Lung (tissue), 12 donors: Measurements from ENCODE around the gene TUBB4B. TPM values are rescaled to one million over a fixed set of nuclear protein-coding genes. Genes with fewer than 3 reads are reported as not detected.
A peak's percentile ranks its signal among the peaks of the same experiment; 100 is the strongest.

Experiments used
- ATAC-seq: fragments of 200-7000 bp; cut with Tn5 transposase; one replicate; pipeline ENCODE4 v1.9.1; 2020; ENCODE audit warnings: moderate number of reproducible peaks; ENCODE audit not compliant: insufficient read depth, low FRiP score
- DNase-seq, 3 donors: peaks; one replicate each; pipeline ENCODE4 v3.0.0-alpha.2; 2013 to 2017
- H3K27ac ChIP-seq, 2 donors: one replicate each; pipeline ENCODE4 v1.5.1; 2013; ENCODE audit warnings: mild to moderate bottlenecking in 2 of 2, moderate library complexity in 2 of 2, control low read depth in 1 of 2, inconsistent platforms in 1 of 2, low read depth in 1 of 2, low read length in 1 of 2
- H3K27me3 ChIP-seq, 3 donors: one replicate each; pipeline ENCODE4 v1.5.1; 2013; ENCODE audit warnings: low read length in 2 of 3; ENCODE audit not compliant: control insufficient read depth in 3 of 3, insufficient read depth in 3 of 3
- H3K36me3 ChIP-seq, 4 donors: one replicate each; pipeline ENCODE4 v1.5.1; 2013; ENCODE audit warnings: low read length in 4 of 4, mild to moderate bottlenecking in 1 of 4, moderate library complexity in 1 of 4; ENCODE audit not compliant: control insufficient read depth in 4 of 4, insufficient read depth in 4 of 4
- H3K4me1 ChIP-seq, 5 donors: one replicate each; pipeline ENCODE4 v1.5.1; 2013; ENCODE audit warnings: low read length in 5 of 5, mild to moderate bottlenecking in 2 of 5, moderate library complexity in 1 of 5; ENCODE audit not compliant: control insufficient read depth in 5 of 5, insufficient read depth in 5 of 5
- H3K4me3 ChIP-seq: one replicate; pipeline ENCODE4 v1.5.1; 2013; ENCODE audit warnings: mild to moderate bottlenecking, control low read depth, moderate library complexity
- H3K9ac ChIP-seq, 2 donors: one replicate each; pipeline ENCODE4 v1.5.1; 2013; ENCODE audit warnings: low read length in 2 of 2, control low read depth in 1 of 2; ENCODE audit not compliant: insufficient read depth in 1 of 2
- H3K9me3 ChIP-seq, 4 donors: one replicate each; pipeline ENCODE4 v1.5.1; 2013; ENCODE audit warnings: low read length in 3 of 4, mild to moderate bottlenecking in 1 of 4, moderate library complexity in 1 of 4; ENCODE audit not compliant: control insufficient read depth in 4 of 4, insufficient read depth in 3 of 4
- WGBS, 2 donors: extraction: QIAGEN DNeasy Blood & Tissue Kit; methylation state at CpG; one replicate each; pipeline ENCODE4 v1.1.7; 2013; 5-methylcytosine and 5-hydroxymethylcytosine counted together
- polyA plus RNA-seq, 2 donors: library from polyadenylated mRNA; stranded (reverse); fragments of 200-250 nt; gene quantifications; one replicate each; pipeline ENCODE4 v1.2.1, GENCODE V29; 2013
- total RNA-seq, 2 donors: library from RNA; depleted of rRNA in 1 of 2; stranded (reverse); fragments of >200 nt in 1 of 2; gene quantifications; one replicate each; pipeline ENCODE4 v1.2.1, GENCODE V29; 2014 to 2021
- TF ChIP-seq, protein P1 (sequence below): IDR thresholded peaks from 2 replicates; pipeline ENCODE4 v1.5.1; 2012; ENCODE audit warnings: mild to moderate bottlenecking; ENCODE audit errors: control extremely low read depth, extremely low read depth
- donor health status: control.
- donor health status: control.
- donor health status: Bipolar disorder and iron deficiency.
- donor health status: healthy.
- donor health status: DM: yes; HTN: yes; CAD: no.

TUBB4B gene
- total and polyA plus RNA-seq, 4 donors: 163 to 505 (median 332) TPM

- H3K9ac ChIP-seq: no peak overlapping the region
- no peak overlapping the region for H3K27ac ChIP-seq
- H3K4me1 ChIP-seq: peaks cover 0 to 23% (median 8%) of the 10 kb centered on the region in 5 donors
Observed at GRCh38 chr9:137243626-137244485, 2.8 kb downstream of the TUBB4B start.

GRCh38 chr9:137244486-137245449 lies 3.7 kb downstream of the TUBB4B start:
- 82% methylated on average over 36 of the region's 36 CpGs for WGBS, 2 donors
- H3K4me3 ChIP-seq: no peak overlapping the region
- H3K27me3 ChIP-seq: no peaks in the 10 kb centered on the region

More at GRCh38 chr9:137243626-137244485, 2.8 kb downstream of the TUBB4B start:
- Histone ChIP-seq H3K36me3 (peaks cover 0 to 20% (median 12%) of the 10 kb centered on the region in 4 donors), H3K27me3 (no peaks in the 10 kb centered on the region), H3K4me3 (peak overlapping the region; percentile 0), H3K9me3 (no peaks in the 10 kb centered on the region)
- WGBS, 2 donors: 71 to 78% methylated on average over 15 of the region's 15 CpGs
- DNase-seq: no peak
- TF ChIP-seq, protein P1, sequence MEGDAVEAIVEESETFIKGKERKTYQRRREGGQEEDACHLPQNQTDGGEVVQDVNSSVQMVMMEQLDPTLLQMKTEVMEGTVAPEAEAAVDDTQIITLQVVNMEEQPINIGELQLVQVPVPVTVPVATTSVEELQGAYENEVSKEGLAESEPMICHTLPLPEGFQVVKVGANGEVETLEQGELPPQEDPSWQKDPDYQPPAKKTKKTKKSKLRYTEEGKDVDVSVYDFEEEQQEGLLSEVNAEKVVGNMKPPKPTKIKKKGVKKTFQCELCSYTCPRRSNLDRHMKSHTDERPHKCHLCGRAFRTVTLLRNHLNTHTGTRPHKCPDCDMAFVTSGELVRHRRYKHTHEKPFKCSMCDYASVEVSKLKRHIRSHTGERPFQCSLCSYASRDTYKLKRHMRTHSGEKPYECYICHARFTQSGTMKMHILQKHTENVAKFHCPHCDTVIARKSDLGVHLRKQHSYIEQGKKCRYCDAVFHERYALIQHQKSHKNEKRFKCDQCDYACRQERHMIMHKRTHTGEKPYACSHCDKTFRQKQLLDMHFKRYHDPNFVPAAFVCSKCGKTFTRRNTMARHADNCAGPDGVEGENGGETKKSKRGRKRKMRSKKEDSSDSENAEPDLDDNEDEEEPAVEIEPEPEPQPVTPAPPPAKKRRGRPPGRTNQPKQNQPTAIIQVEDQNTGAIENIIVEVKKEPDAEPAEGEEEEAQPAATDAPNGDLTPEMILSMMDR: no peak
- no peak for ATAC-seq

GRCh38 chr9:137245450-137246421 lies 4.6 kb downstream of the TUBB4B start:
- DNase-seq: no peak
- H3K36me3 ChIP-seq: peaks cover 0 to 20% (median 12%) of the 10 kb centered on the region in 4 donors
- 94 to 96% methylated on average over 25 of the region's 25 CpGs for WGBS, 2 donors

More at GRCh38 chr9:137244486-137245449, 3.7 kb downstream of the TUBB4B start:
- DNase-seq (no peak), ATAC-seq (no peak)
- peaks cover 0 to 20% (median 12%) of the 10 kb centered on the region in 4 donors for H3K36me3 ChIP-seq
- no peak overlapping the region for H3K27ac ChIP-seq
- TF ChIP-seq, protein P1: no peak
- peaks cover 0 to 23% (median 8%) of the 10 kb centered on the region in 5 donors for H3K4me1 ChIP-seq
- H3K9me3 ChIP-seq: no peaks in the 10 kb centered on the region
- H3K9ac ChIP-seq: no peak overlapping the region

More at GRCh38 chr9:137245450-137246421, 4.6 kb downstream of the TUBB4B start:
- no peaks in the 10 kb centered on the region for H3K27me3 ChIP-seq
- H3K4me3 ChIP-seq: no peak overlapping the region
- TF ChIP-seq, protein P1: no peak
- peaks cover 0 to 23% (median 8%) of the 10 kb centered on the region in 5 donors for H3K4me1 ChIP-seq
- no peaks in the 10 kb centered on the region for H3K9me3 ChIP-seq
- no peak for ATAC-seq
- H3K9ac ChIP-seq: no peak overlapping the region
- H3K27ac ChIP-seq: no peak overlapping the region
